SK-N-SH treated with all-trans-retinoic acid at 6 μM for 48 hours (cell line): Measurements from ENCODE around the gene HSPG2.

Source experiments
- CSDC2 ChIP-seq: fragments of 250-450 bp; sonication (Bioruptor Pico); IDR thresholded peaks from 2 replicates; pipeline ENCODE4 v1.5.0; 2020; ENCODE audit warnings: mild to moderate bottlenecking, moderate library complexity
- CSRNP3 ChIP-seq: fragments of 250-450 bp; sonication (Bioruptor Pico); IDR thresholded peaks from 2 replicates; pipeline ENCODE4 v1.5.1; 2021; ENCODE audit warnings: mild to moderate bottlenecking, moderate library complexity
- GLIS3 ChIP-seq: fragments of 250-450 bp; sonication (Bioruptor Pico); IDR thresholded peaks from 2 replicates; pipeline ENCODE4 v1.5.0; 2020; ENCODE audit warnings: mild to moderate bottlenecking, moderate library complexity
- PATZ1 ChIP-seq: fragments of 250-450 bp; sonication (Bioruptor Pico); IDR thresholded peaks from 2 replicates; pipeline ENCODE4 v1.8.0; 2020; ENCODE audit warnings: mild to moderate bottlenecking, moderate library complexity, borderline replicate concordance
- RARB ChIP-seq: fragments of 250-450 bp; sonication (Bioruptor Pico); IDR thresholded peaks from 2 replicates; pipeline ENCODE4 v1.8.0; 2021; ENCODE audit warnings: mild to moderate bottlenecking, moderate library complexity
- TOX ChIP-seq: fragments of 250-450 bp; sonication (Bioruptor Pico); IDR thresholded peaks from 2 replicates; pipeline ENCODE4 v1.8.0; 2021; ENCODE audit warnings: mild to moderate bottlenecking, moderate library complexity, borderline replicate concordance
- ZC3H10 ChIP-seq: fragments of 250-450 bp; sonication (Bioruptor Pico); IDR thresholded peaks from 2 replicates; pipeline ENCODE4 v1.5.1; 2021; ENCODE audit warnings: mild to moderate bottlenecking, moderate library complexity
- ZFP3 ChIP-seq: fragments of 250-450 bp; sonication (Bioruptor Pico); IDR thresholded peaks from 2 replicates; pipeline ENCODE4 v1.5.0; 2020; ENCODE audit warnings: mild to moderate bottlenecking, moderate library complexity
- ZFP30 ChIP-seq: fragments of 450-650 bp; formaldehyde crosslinking; IDR thresholded peaks from 2 replicates; pipeline ENCODE4 v1.5.0; 2022; ENCODE audit warnings: mild to moderate bottlenecking, moderate library complexity
- ZNF565 ChIP-seq: fragments of 450-650 bp; formaldehyde crosslinking; conservative IDR thresholded peaks from 2 replicates; pipeline ENCODE4 v1.5.0; 2020; ENCODE audit warnings: low read depth, mild to moderate bottlenecking, moderate library complexity

GRCh38 chr1:21774835-21775549, 162.1 kb downstream of the HSPG2 start:
- TF ChIP-seq ZFP3 (CRISPR knock-in tag) (no peak), RARB (CRISPR knock-in tag) (no peak), ZNF565 (CRISPR knock-in tag) (no peak), TOX (CRISPR knock-in tag) (no peak), CSDC2 (CRISPR knock-in tag) (no peak), ZC3H10 (no peak), PATZ1 (CRISPR knock-in tag) (no peak), GLIS3 (CRISPR knock-in tag) (no peak), CSRNP3 (no peak), ZFP30 (CRISPR knock-in tag) (no peak)
